ENCODE measurements around the gene ZNF76. TPM values are rescaled to one million over a fixed set of nuclear protein-coding genes. Genes with fewer than 3 reads are reported as not detected.

Gene ZNF76
- total RNA-seq, 1 donor from 2014 or later = 12.7 TPM

DNA sequence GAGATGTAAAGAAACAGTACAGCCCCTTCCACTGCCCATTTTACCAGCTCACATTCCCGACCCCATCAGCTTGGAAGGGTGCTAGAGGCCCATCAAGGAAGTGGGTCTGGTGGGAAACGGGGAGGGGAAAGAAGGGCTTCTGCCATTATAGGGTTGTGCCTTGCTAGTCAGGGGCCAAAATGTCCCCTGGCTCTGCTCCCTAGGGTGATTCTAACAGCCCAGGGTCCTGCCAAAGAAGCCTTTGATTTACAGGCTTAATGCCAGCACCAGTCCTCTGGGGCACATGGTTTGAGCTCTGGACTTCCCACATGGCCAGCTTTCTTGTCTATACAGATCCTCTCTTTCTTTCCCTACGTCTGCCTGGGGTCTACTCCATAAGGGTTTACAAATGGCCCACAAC lies 10.6 kb upstream of the ZNF76 start:
- Histone ChIP-seq H3K27me3 (ENCODE audit: insufficient read depth, low read length) (no peaks in the 10 kb centered on the region), H3K4me2 (ENCODE audit: low read length) (no peak overlapping the region), H3K4me1 (ENCODE audit: insufficient read depth, low read length) (no peaks in the 10 kb centered on the region), H3K79me2 (ENCODE audit: insufficient read depth, low read length) (peaks cover 23% of the 10 kb centered on the region), H3K9ac (ENCODE audit: low read length) (no peak overlapping the region), H3K9me3 (ENCODE audit: insufficient read depth, low read depth, low read length) (no peaks in the 10 kb centered on the region), H2AFZ (ENCODE audit: low read depth, low read length) (no peak overlapping the region), H3K27ac (ENCODE audit: low read depth, low read length) (no peak overlapping the region), H4K20me1 (ENCODE audit: insufficient read depth, low read length) (peaks cover 58% of the 10 kb centered on the region), H3K36me3 (ENCODE audit: insufficient read depth, low read length) (peaks cover 14% of the 10 kb centered on the region), H3K4me3 (ENCODE audit: insufficient read depth, low read depth, low read length) (no peak overlapping the region)
- H3K4me3 Mint-ChIP-seq (ENCODE audit: unreplicated experiment) = no peak overlapping the region
- peaks cover 19% of the 10 kb centered on the region for H3K4me1 Mint-ChIP-seq (ENCODE audit: low read depth, unreplicated experiment)
- no peaks in the 10 kb centered on the region for H3K27me3 Mint-ChIP-seq (ENCODE audit: low read depth, unreplicated experiment)
- no peak for FAIRE-seq
- H3K27ac Mint-ChIP-seq (ENCODE audit: unreplicated experiment) = no peak overlapping the region
- TF ChIP-seq EZH2 (IDR thresholded peaks at IDR 0.05; ENCODE audit: insufficient read depth, low read length) = no peak
- TF ChIP-seq, protein P1, sequence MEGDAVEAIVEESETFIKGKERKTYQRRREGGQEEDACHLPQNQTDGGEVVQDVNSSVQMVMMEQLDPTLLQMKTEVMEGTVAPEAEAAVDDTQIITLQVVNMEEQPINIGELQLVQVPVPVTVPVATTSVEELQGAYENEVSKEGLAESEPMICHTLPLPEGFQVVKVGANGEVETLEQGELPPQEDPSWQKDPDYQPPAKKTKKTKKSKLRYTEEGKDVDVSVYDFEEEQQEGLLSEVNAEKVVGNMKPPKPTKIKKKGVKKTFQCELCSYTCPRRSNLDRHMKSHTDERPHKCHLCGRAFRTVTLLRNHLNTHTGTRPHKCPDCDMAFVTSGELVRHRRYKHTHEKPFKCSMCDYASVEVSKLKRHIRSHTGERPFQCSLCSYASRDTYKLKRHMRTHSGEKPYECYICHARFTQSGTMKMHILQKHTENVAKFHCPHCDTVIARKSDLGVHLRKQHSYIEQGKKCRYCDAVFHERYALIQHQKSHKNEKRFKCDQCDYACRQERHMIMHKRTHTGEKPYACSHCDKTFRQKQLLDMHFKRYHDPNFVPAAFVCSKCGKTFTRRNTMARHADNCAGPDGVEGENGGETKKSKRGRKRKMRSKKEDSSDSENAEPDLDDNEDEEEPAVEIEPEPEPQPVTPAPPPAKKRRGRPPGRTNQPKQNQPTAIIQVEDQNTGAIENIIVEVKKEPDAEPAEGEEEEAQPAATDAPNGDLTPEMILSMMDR (IDR thresholded peaks at IDR 0.05; ENCODE audit: insufficient read depth, low read depth, low read length) = no peak
- no peak for DNase-seq (ENCODE audit: low read depth)
- peaks cover 14% of the 10 kb centered on the region for H3K36me3 Mint-ChIP-seq (ENCODE audit: low read depth, unreplicated experiment)
- no peaks in the 10 kb centered on the region for H3K9me3 Mint-ChIP-seq (ENCODE audit: unreplicated experiment)

DNA sequence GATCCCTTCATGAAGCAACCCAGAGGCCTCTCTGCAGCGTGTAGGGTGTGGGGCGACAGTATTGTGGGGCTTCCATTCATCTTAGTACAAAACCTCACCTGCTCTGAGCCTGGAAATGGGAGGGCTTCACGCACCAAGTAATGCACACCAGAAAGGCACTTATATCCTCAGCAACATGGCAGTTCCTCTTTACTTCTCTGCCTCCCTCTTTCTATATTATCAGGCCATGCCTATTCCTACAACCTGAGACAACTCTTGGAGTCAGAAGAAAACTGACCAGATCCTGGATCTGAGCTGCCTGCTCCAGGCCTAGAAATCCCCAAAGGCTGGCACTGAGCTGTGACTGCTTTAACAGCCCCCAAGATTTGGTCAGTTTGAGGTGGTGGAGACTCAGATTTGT lies 7.6 kb upstream of the ZNF76 start:
- no peak overlapping the region for H3K27ac ChIP-seq (ENCODE audit: low read depth, low read length)
- no peak overlapping the region for H2AFZ ChIP-seq (ENCODE audit: low read depth, low read length)
- no peaks in the 10 kb centered on the region for H3K27me3 ChIP-seq (ENCODE audit: insufficient read depth, low read length)
- H3K36me3 ChIP-seq (ENCODE audit: insufficient read depth, low read length) = peaks cover 7% of the 10 kb centered on the region
- peaks cover 29% of the 10 kb centered on the region for H3K79me2 ChIP-seq (ENCODE audit: insufficient read depth, low read length)
- DNase-seq (ENCODE audit: low read depth) (no peak), FAIRE-seq (no peak)
- Mint-ChIP-seq H3K9me3 (ENCODE audit: unreplicated experiment) (no peaks in the 10 kb centered on the region), H3K27ac (ENCODE audit: unreplicated experiment) (peak overlapping the region; percentile 20), H3K27me3 (ENCODE audit: low read depth, unreplicated experiment) (no peaks in the 10 kb centered on the region), H3K4me3 (ENCODE audit: unreplicated experiment) (no peak overlapping the region), H3K4me1 (ENCODE audit: low read depth, unreplicated experiment) (peaks cover 19% of the 10 kb centered on the region), H3K36me3 (ENCODE audit: low read depth, unreplicated experiment) (peaks cover 4% of the 10 kb centered on the region)
- H3K4me1 ChIP-seq (ENCODE audit: insufficient read depth, low read length) = no peaks in the 10 kb centered on the region
- no peak overlapping the region for H3K4me2 ChIP-seq (ENCODE audit: low read length)
- H3K9me3 ChIP-seq (ENCODE audit: insufficient read depth, low read depth, low read length) = no peaks in the 10 kb centered on the region
- TF ChIP-seq EZH2 (IDR thresholded peaks at IDR 0.05; ENCODE audit: insufficient read depth, low read length) = no peak
- TF ChIP-seq, protein P1 (IDR thresholded peaks at IDR 0.05; ENCODE audit: insufficient read depth, low read depth, low read length) = no peak
- H3K9ac ChIP-seq (ENCODE audit: low read length) = no peak overlapping the region
- H4K20me1 ChIP-seq (ENCODE audit: insufficient read depth, low read length) = peaks cover 44% of the 10 kb centered on the region
- H3K4me3 ChIP-seq (ENCODE audit: insufficient read depth, low read depth, low read length) = no peak overlapping the region

DNA sequence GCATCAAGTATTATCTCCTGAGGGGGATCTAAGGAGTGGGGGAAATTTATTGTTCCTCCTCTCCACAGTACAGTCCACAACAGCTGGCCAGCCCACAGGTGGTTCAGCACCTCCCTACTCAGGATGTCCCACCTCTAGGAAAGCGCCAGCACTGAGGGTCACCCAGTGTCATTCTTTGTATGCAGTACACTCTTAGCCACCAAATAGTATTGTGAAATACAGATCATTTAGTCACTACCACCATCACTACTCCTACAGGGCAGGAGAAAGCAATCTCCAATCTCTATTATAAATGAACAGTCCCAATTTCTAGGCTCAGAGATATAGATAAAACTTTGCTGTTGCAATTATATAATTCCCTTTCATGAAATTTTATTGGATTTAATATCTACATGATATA lies 6.3 kb upstream of the ZNF76 start:
- Histone ChIP-seq H3K4me2 (ENCODE audit: low read length) (no peak overlapping the region), H3K36me3 (ENCODE audit: insufficient read depth, low read length) (peaks cover 7% of the 10 kb centered on the region), H3K27me3 (ENCODE audit: insufficient read depth, low read length) (no peaks in the 10 kb centered on the region), H3K9ac (ENCODE audit: low read length) (no peak overlapping the region), H3K79me2 (ENCODE audit: insufficient read depth, low read length) (peaks cover 39% of the 10 kb centered on the region), H2AFZ (ENCODE audit: low read depth, low read length) (no peak overlapping the region), H3K4me3 (ENCODE audit: insufficient read depth, low read depth, low read length) (no peak overlapping the region), H3K4me1 (ENCODE audit: insufficient read depth, low read length) (peaks cover 2% of the 10 kb centered on the region), H3K27ac (ENCODE audit: low read depth, low read length) (no peak overlapping the region), H4K20me1 (ENCODE audit: insufficient read depth, low read length) (peaks cover 36% of the 10 kb centered on the region), H3K9me3 (ENCODE audit: insufficient read depth, low read depth, low read length) (no peaks in the 10 kb centered on the region)
- no peak overlapping the region for H3K4me3 Mint-ChIP-seq (ENCODE audit: unreplicated experiment)
- H3K4me1 Mint-ChIP-seq (ENCODE audit: low read depth, unreplicated experiment) = peaks cover 15% of the 10 kb centered on the region
- no peak overlapping the region for H3K27ac Mint-ChIP-seq (ENCODE audit: unreplicated experiment)
- FAIRE-seq (no peak), DNase-seq (ENCODE audit: low read depth) (no peak)
- no peaks in the 10 kb centered on the region for H3K9me3 Mint-ChIP-seq (ENCODE audit: unreplicated experiment)
- peaks cover 4% of the 10 kb centered on the region for H3K36me3 Mint-ChIP-seq (ENCODE audit: low read depth, unreplicated experiment)
- TF ChIP-seq EZH2 (IDR thresholded peaks at IDR 0.05; ENCODE audit: insufficient read depth, low read length) = no peak
- TF ChIP-seq, protein P1 (IDR thresholded peaks at IDR 0.05; ENCODE audit: insufficient read depth, low read depth, low read length) = no peak
- no peaks in the 10 kb centered on the region for H3K27me3 Mint-ChIP-seq (ENCODE audit: low read depth, unreplicated experiment)
